ENCODE measurements around the gene FAM163A.

FAM163A gene

GRCh38 chr1:179754041-179754624, 11.0 kb downstream of the FAM163A start:
- DNase-seq = no peak

- no peak for DNase-seq
Measured at GRCh38 chr1:179757933-179758332, 14.8 kb downstream of the FAM163A start.

GRCh38 chr1:179760521-179760920, 17.4 kb downstream of the FAM163A start:
- no peak for DNase-seq

GRCh38 chr1:179761296-179761695, 18.2 kb downstream of the FAM163A start:
- DNase-seq = no peak

- no peak for DNase-seq
Measured at GRCh38 chr1:179761846-179762640, 19.0 kb downstream of the FAM163A start.

GRCh38 chr1:179767177-179767581, 24.1 kb downstream of the FAM163A start:
- no peak for DNase-seq

- DNase-seq = no peak
Measured at GRCh38 chr1:179767996-179768395, 24.9 kb downstream of the FAM163A start.

GRCh38 chr1:179770887-179771502, 27.9 kb downstream of the FAM163A start:
- no peak for DNase-seq

- DNase-seq = no peak
Measured at GRCh38 chr1:179773264-179773663, 30.2 kb downstream of the FAM163A start.

GRCh38 chr1:179774000-179774399, 30.9 kb downstream of the FAM163A start:
- DNase-seq = no peak

GRCh38 chr1:179774566-179774965, 31.5 kb downstream of the FAM163A start:
- no peak for DNase-seq

GRCh38 chr1:179775009-179775408, 31.9 kb downstream of the FAM163A start:
- DNase-seq = no peak

GRCh38 chr1:179776831-179777230, 33.7 kb downstream of the FAM163A start:
- DNase-seq = no peak

GRCh38 chr1:179777731-179778130, 34.6 kb downstream of the FAM163A start:
- no peak for DNase-seq

GRCh38 chr1:179779645-179780272, 36.7 kb downstream of the FAM163A start:
- DNase-seq = no peak

GRCh38 chr1:179781962-179782361, 38.9 kb downstream of the FAM163A start:
- DNase-seq = no peak

GRCh38 chr1:179785031-179785431, 41.9 kb downstream of the FAM163A start:
- no peak for DNase-seq

- no peak for DNase-seq
Measured at GRCh38 chr1:179785728-179786127, 42.6 kb downstream of the FAM163A start.

GRCh38 chr1:179786815-179787685, 44.0 kb downstream of the FAM163A start:
- no peak for DNase-seq

GRCh38 chr1:179788259-179788658, 45.2 kb downstream of the FAM163A start:
- DNase-seq = no peak

GRCh38 chr1:179793281-179793680, 50.2 kb downstream of the FAM163A start:
- no peak for DNase-seq

GRCh38 chr1:179794146-179794545, 51.1 kb downstream of the FAM163A start:
- DNase-seq = no peak

GRCh38 chr1:179794669-179795068, 51.6 kb downstream of the FAM163A start:
- DNase-seq = no peak

Data from 8988T (cell line).